GM19468 (cell line): ENCODE data around the gene GLE1.

Experiments used
- ATAC-seq: cut with Tn5 transposase; IDR thresholded peaks from one replicate; pipeline ENCODE4 v1.9.1; 2021; ENCODE audit warnings: mild to moderate bottlenecking, moderate library complexity, moderate number of reproducible peaks; ENCODE audit not compliant: unreplicated experiment; ENCODE audit errors: extremely low read depth

Gene GLE1, protein sequence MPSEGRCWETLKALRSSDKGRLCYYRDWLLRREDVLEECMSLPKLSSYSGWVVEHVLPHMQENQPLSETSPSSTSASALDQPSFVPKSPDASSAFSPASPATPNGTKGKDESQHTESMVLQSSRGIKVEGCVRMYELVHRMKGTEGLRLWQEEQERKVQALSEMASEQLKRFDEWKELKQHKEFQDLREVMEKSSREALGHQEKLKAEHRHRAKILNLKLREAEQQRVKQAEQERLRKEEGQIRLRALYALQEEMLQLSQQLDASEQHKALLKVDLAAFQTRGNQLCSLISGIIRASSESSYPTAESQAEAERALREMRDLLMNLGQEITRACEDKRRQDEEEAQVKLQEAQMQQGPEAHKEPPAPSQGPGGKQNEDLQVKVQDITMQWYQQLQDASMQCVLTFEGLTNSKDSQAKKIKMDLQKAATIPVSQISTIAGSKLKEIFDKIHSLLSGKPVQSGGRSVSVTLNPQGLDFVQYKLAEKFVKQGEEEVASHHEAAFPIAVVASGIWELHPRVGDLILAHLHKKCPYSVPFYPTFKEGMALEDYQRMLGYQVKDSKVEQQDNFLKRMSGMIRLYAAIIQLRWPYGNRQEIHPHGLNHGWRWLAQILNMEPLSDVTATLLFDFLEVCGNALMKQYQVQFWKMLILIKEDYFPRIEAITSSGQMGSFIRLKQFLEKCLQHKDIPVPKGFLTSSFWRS

GRCh38 chr9:128504485-128505413 is at the start of gene GLE1:
Gene GLE1 (plus strand): TSS chr9:128504719. CDS start chr9:128504806, 87 bp downstream.
- peak; percentile 54 for ATAC-seq

GRCh38 chr9:128454991-128455390 is 49.5 kb upstream of the GLE1 start:
- ATAC-seq, result no peak

GRCh38 chr9:128455849-128456612 is 48.5 kb upstream of the GLE1 start, which contains the start of gene ODF2:
Gene ODF2 (plus strand): TSS chr9:128456006. CDS start chr9:128456092, 86 bp downstream.
- ATAC-seq, result peak; percentile 90

DNA sequence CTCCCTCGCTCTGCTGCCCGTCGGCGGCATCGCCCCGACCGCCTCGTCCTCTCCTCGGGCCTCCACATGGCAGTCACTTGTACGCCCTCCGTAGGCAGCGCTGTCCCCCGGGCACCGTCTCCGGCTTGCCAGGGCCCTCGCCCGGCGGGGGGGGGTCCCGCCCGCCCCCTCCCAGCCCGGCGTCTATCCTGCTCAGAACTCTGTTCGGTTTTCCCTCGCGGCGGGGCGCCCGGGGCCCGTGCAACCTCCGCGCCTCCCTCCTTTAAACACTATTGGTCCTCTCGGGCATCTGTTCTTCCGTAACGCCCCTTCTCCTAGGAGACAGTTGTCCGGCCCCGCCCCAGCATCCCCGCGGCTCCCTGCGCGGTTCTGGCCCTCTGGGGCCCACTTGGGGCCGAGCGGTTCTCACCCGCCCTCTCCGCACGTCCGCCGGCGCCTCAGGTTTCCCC is 47.9 kb upstream of the GLE1 start:
- peak; percentile 9 for ATAC-seq

GRCh38 chr9:128457207-128457606 is 47.3 kb upstream of the GLE1 start:
- ATAC-seq, result no peak

DNA sequence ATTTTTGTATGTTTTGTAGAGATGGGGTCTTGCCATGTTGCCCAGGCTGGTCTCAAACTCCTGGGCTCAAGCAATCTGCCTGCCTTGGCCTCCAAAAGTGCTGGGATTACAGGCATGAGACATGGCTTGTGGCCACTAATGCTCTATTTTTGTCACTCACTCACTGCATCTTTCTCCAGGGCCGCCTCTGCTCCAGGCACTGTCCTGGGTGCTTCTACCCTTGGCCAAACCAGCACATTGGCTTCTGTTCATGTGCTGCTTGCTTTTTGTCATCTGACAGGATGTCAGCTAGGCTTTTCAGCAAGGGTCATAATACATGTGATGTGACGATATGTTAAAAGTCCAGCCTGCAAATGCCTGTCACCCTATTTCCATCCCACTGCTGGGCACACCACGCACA is 45.5 kb upstream of the GLE1 start:
- ATAC-seq, result no peak

- ATAC-seq, result no peak
Measured at GRCh38 chr9:128469070-128469469, 35.4 kb upstream of the GLE1 start.

- no peak for ATAC-seq
Measured at GRCh38 chr9:128470560-128470959, 34.0 kb upstream of the GLE1 start.

DNA sequence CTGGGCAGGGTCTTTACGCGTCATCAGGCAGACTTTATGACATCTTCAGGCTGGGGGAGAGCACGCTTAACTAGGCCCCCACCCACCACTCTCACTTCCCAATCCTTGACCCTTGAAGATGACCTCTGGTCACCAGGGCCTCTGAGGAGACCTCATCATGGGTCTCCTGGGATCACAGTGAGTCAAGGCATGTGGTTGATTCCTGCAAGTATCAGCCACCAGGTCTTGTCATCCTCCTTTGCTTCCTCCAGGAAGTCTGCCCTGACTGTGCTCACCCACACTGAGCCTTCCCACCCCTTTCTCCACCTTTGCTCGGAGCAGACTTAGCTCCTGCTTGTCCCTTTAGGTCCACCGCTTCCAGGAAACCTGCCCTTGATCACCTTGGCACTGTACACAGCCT is 31.4 kb upstream of the GLE1 start:
- no peak for ATAC-seq

GRCh38 chr9:128475867-128476266 is 28.7 kb upstream of the GLE1 start:
- ATAC-seq, result no peak

- no peak for ATAC-seq
Measured at GRCh38 chr9:128479262-128479661, 25.3 kb upstream of the GLE1 start.

- no peak for ATAC-seq
Measured at GRCh38 chr9:128481561-128481960, 23.0 kb upstream of the GLE1 start.

GRCh38 chr9:128482186-128482585 is 22.3 kb upstream of the GLE1 start:
- ATAC-seq, result no peak

DNA sequence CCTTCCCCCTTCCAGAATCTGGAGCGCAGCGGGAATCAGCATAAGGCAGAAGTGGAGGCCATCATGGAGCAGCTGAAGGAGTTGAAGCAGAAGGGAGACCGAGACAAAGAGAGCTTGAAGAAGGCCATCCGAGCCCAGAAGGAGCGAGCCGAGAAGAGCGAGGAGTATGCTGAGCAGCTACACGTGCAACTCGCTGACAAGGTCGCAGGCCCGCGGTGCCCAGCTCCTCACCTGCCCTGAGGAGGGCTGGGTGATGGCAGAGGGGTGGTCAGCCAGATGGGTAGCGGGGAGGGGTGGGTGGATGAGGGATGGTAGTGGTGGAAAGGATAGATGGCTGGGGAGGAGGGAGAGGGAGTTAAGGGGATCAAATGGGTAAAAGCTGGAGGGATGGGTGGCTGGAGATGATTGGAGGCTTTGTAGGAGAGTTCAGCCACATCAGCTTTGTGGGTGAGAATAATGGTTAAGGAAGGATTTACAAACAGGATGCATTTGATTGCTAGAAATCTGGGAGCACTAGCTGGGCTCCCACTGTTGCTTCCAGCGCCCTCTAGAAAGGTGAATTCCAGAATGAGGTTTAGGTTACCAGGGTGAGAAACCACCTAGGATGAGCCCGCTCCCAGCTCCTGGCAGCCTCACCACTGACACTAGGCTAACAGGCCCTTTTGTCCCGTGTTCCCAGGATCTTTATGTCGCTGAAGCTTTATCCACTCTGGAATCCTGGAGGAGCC is 19.7 kb upstream of the GLE1 start:
- no peak for ATAC-seq

DNA sequence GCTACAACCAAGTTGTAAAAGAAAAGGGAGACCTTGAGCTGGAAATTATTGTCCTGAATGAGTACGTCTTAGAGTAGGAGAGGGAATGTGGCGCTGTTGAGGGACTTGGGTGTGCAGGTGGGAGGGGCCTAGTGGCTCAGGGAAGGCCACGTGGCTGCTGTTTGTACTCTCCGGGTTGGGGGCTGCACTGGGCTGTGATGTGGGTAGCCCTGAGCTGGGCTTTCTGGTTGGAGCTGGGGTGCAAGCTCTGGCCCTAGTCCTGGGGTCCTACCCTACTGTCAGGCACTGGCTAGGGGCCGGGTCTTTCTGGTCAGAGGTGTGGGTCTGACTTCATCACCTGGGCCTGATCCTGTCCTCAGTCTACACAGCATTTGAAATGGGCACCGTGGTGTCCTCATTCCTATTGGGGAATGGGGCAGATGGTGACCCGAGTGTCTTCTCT is 19.1 kb upstream of the GLE1 start:
- no peak for ATAC-seq

DNA sequence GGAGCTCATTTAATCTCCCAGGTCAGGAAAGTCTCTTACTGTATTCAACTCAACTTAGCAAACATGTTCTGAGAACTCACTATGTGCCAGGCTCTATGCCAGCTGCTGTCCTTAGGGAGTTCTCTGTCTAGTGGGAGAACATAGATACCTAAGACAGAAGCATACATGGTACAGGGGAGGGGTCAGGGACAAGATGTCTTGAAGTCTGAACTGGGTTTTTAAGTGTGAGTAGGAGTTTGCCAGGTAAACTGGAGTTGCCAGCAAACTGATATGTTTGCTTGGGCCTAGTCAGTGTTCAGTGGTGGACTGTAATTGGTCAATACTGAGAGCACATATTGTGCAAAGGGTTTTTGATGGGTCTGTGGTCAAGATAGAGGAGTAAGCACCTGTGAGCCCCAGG is 18.3 kb upstream of the GLE1 start:
- ATAC-seq, result no peak

GRCh38 chr9:128493424-128493823 is 11.1 kb upstream of the GLE1 start:
- no peak for ATAC-seq

- ATAC-seq, result no peak
Measured at GRCh38 chr9:128494108-128494745, 10.3 kb upstream of the GLE1 start.
